ENCODE results near the gene FN1.

DNA sequence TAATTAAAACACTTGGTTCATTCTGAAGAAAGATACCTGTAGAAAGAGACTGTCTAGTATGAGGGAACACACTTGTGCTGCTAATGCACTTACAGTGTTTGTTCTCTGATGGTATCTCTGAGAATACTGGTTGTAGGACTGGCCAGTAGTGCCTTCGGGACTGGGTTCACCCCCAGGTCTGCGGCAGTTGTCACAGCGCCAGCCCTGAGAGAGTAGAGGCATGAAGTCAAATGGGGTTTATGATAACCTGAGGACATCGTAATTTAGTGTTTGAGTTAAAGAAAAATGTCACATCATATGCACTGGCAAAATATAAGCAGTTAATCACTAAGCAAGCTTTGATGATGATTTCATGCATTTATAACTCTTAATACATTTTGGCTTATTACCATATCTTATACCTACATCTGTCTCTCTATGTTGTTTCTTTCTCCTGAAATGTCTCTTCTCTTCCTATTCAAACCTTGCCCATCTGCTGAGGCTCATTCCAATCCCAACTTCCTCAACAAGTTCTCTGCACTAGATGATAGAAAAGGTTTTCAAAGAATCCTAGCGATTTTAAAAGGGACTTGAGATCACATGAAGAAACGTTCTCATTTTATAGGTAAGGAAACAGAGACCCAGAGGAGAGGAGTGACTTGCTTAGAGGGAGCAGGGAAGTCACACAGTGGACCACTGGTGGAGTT lies 73.8 kb downstream of the FN1 start:
- TF ChIP-seq, protein P1, sequence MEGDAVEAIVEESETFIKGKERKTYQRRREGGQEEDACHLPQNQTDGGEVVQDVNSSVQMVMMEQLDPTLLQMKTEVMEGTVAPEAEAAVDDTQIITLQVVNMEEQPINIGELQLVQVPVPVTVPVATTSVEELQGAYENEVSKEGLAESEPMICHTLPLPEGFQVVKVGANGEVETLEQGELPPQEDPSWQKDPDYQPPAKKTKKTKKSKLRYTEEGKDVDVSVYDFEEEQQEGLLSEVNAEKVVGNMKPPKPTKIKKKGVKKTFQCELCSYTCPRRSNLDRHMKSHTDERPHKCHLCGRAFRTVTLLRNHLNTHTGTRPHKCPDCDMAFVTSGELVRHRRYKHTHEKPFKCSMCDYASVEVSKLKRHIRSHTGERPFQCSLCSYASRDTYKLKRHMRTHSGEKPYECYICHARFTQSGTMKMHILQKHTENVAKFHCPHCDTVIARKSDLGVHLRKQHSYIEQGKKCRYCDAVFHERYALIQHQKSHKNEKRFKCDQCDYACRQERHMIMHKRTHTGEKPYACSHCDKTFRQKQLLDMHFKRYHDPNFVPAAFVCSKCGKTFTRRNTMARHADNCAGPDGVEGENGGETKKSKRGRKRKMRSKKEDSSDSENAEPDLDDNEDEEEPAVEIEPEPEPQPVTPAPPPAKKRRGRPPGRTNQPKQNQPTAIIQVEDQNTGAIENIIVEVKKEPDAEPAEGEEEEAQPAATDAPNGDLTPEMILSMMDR (conservative IDR thresholded peaks at IDR 0.05): no peak
- TF ChIP-seq ZFX (IDR thresholded peaks at IDR 0.05): no peak

Measured in C4-2B (cell line).